Neural cell (in vitro differentiated cells): ENCODE data around the gene OPN1SW. TPM values are rescaled to one million over a fixed set of nuclear protein-coding genes. Genes with fewer than 3 reads are reported as not detected.

Experiments used
- H2AFZ ChIP-seq: fragments of 200-600, 300-800 bp; sonication (generic), shearing (Covaris generic); 2 replicates; pipeline ENCODE4 v1.6.0; 2014; ENCODE audit warnings: low read depth, mild to moderate bottlenecking, antibody characterized with exemption, low read length, moderate library complexity
- H3F3A ChIP-seq: fragments of 200-600 bp; shearing (Covaris generic); 2 replicates; pipeline ENCODE4 v1.6.1; 2016; ENCODE audit warnings: mild to moderate bottlenecking, moderate library complexity, mixed read lengths, antibody characterized with exemption, low read length; ENCODE audit not compliant: insufficient read depth, poor library complexity, severe bottlenecking
- H3K27ac ChIP-seq: fragments of 200-600, 300-800 bp; sonication (generic), shearing (Covaris generic); 2 replicates; pipeline ENCODE4 v1.5.1; 2014; ENCODE audit warnings: mild to moderate bottlenecking, low read length, moderate library complexity
- H3K27me3 ChIP-seq: fragments of 300-800, 200-600 bp; sonication (generic), shearing (Covaris generic); 2 replicates; pipeline ENCODE4 v1.6.0; 2014; ENCODE audit warnings: mild to moderate bottlenecking, low read depth, low read length, moderate library complexity; ENCODE audit not compliant: insufficient read depth
- H3K36me3 ChIP-seq: fragments of 300-800, 200-600 bp; sonication (generic), shearing (Covaris generic); 2 replicates; pipeline ENCODE4 v1.5.1; 2014; ENCODE audit warnings: mild to moderate bottlenecking, antibody characterized with exemption, low read length, moderate library complexity; ENCODE audit not compliant: insufficient read depth
- H3K4me2 ChIP-seq: fragments of 300-800, 200-600 bp; sonication (generic), shearing (Covaris generic); 2 replicates; pipeline ENCODE4 v1.6.0; 2014; ENCODE audit warnings: mild to moderate bottlenecking, low read length
- H3K4me3 ChIP-seq: fragments of 300-800, 200-600 bp; sonication (generic), shearing (Covaris generic); 2 replicates; pipeline ENCODE4 v1.5.1; 2014; ENCODE audit warnings: mild to moderate bottlenecking, low read length, moderate library complexity
- H3K79me2 ChIP-seq: fragments of 200-600 bp; shearing (Covaris generic); replicated peaks from 2 replicates; pipeline ENCODE4 v1.6.0; 2014; ENCODE audit warnings: mild to moderate bottlenecking, low read length, moderate library complexity; ENCODE audit not compliant: insufficient read depth
- H3K9ac ChIP-seq: fragments of 300-800, 200-600 bp; sonication (generic), shearing (Covaris generic); 2 replicates; pipeline ENCODE4 v1.6.1; 2016; ENCODE audit warnings: mild to moderate bottlenecking, low read length, mixed read lengths
- H3K9me2 ChIP-seq: fragments of 200-600 bp; shearing (Covaris generic); 2 replicates; pipeline ENCODE4 v1.6.1; 2016; ENCODE audit warnings: mild to moderate bottlenecking, low read length, mixed read lengths; ENCODE audit not compliant: insufficient read depth
- H3K9me3 ChIP-seq: fragments of 200-600, 300-800 bp; sonication (generic), shearing (Covaris generic); 2 replicates; pipeline ENCODE4 v1.6.1; 2016; ENCODE audit warnings: mild to moderate bottlenecking, mixed run types, low read length, moderate library complexity, mixed read lengths
- H4K20me1 ChIP-seq: fragments of 200-600 bp; shearing (Covaris generic); 2 replicates; pipeline ENCODE4 v1.6.1; 2016; ENCODE audit warnings: mild to moderate bottlenecking, mixed run types; ENCODE audit not compliant: insufficient read depth
- EP300 ChIP-seq: fragments of 450-650 bp; conservative IDR thresholded peaks from 2 replicates; pipeline ENCODE4 v1.6.1; 2014; ENCODE audit warnings: antibody characterized with exemption, mild to moderate bottlenecking, moderate library complexity; ENCODE audit not compliant: poor library complexity, severe bottlenecking
- MXI1 ChIP-seq: fragments of 450-650 bp; conservative IDR thresholded peaks from 2 replicates; pipeline ENCODE4 v1.6.1; 2014; ENCODE audit warnings: antibody characterized with exemption, mild to moderate bottlenecking; ENCODE audit not compliant: poor library complexity, severe bottlenecking
- POLR2AphosphoS5 ChIP-seq: IDR thresholded peaks from 2 replicates; pipeline ENCODE4 v1.6.1; 2012
- RAD21 ChIP-seq: fragments of 450-650 bp; conservative IDR thresholded peaks from 2 replicates; pipeline ENCODE4 v1.6.1; 2014; ENCODE audit warnings: antibody characterized with exemption, mild to moderate bottlenecking, moderate library complexity
- SMC3 ChIP-seq: fragments of 450-650 bp; conservative IDR thresholded peaks from 2 replicates; pipeline ENCODE4 v1.6.1; 2014; ENCODE audit warnings: antibody characterized with exemption, mild to moderate bottlenecking, moderate library complexity; ENCODE audit not compliant: poor library complexity
- TAF1 ChIP-seq: IDR thresholded peaks from 2 replicates; pipeline ENCODE4 v1.6.1; 2012; ENCODE audit warnings: low read depth
- polyA plus RNA-seq: library from polyadenylated mRNA; depleted of rRNA; stranded (reverse); fragments of >200 nt; gene quantifications from 2 replicates; pipeline ENCODE4 v1.2.3, GENCODE V29; 2014
- TF ChIP-seq, protein P1 (sequence below): fragments of 450-650 bp; IDR thresholded peaks from 2 replicates; pipeline ENCODE4 v1.5.1; 2014; ENCODE audit warnings: antibody characterized with exemption, mild to moderate bottlenecking, moderate library complexity; ENCODE audit not compliant: poor library complexity, severe bottlenecking
- TF ChIP-seq, protein P2 (sequence below): IDR thresholded peaks from 2 replicates; pipeline ENCODE4 v1.6.1; 2012; ENCODE audit warnings: borderline replicate concordance

Gene OPN1SW
- polyA plus RNA-seq, 1 donor from 2014 or later = 1.2 TPM

DNA sequence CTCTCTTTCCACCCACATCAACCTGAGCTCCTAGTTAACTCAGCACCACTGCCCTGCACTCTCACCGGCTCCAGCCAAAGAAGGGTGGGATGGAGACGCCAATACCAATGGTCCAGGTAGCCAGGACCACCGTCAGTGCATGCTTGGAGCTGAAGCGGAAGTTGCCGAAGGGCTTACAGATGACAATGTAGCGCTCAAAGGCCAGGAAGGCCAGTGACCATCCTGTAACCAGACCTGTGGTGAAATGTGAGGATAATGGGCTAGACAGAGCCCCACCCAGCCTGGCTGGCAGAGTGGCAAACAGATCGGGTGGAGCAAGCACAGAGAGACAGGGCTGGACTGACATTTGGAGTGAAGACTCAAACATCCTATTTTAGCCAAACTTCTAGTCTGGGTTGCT is 673 bp downstream of the OPN1SW start:
- Histone ChIP-seq H3K27ac (no peak overlapping the region), H3K9ac (no peak overlapping the region), H2AFZ (no peak overlapping the region), H3K36me3 (no peaks in the 10 kb centered on the region), H3K79me2 (no peaks in the 10 kb centered on the region), H3F3A (no peaks in the 10 kb centered on the region), H3K4me2 (no peak overlapping the region), H3K27me3 (no peaks in the 10 kb centered on the region), H3K4me3 (no peak overlapping the region), H3K9me2 (no peaks in the 10 kb centered on the region), H3K9me3 (no peaks in the 10 kb centered on the region), H4K20me1 (no peaks in the 10 kb centered on the region)
- TF ChIP-seq EP300 (no peak), POLR2AphosphoS5 (no peak), RAD21 (no peak), TAF1 (no peak)
- TF ChIP-seq, protein P1, sequence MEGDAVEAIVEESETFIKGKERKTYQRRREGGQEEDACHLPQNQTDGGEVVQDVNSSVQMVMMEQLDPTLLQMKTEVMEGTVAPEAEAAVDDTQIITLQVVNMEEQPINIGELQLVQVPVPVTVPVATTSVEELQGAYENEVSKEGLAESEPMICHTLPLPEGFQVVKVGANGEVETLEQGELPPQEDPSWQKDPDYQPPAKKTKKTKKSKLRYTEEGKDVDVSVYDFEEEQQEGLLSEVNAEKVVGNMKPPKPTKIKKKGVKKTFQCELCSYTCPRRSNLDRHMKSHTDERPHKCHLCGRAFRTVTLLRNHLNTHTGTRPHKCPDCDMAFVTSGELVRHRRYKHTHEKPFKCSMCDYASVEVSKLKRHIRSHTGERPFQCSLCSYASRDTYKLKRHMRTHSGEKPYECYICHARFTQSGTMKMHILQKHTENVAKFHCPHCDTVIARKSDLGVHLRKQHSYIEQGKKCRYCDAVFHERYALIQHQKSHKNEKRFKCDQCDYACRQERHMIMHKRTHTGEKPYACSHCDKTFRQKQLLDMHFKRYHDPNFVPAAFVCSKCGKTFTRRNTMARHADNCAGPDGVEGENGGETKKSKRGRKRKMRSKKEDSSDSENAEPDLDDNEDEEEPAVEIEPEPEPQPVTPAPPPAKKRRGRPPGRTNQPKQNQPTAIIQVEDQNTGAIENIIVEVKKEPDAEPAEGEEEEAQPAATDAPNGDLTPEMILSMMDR = no peak
- TF ChIP-seq, protein P2, sequence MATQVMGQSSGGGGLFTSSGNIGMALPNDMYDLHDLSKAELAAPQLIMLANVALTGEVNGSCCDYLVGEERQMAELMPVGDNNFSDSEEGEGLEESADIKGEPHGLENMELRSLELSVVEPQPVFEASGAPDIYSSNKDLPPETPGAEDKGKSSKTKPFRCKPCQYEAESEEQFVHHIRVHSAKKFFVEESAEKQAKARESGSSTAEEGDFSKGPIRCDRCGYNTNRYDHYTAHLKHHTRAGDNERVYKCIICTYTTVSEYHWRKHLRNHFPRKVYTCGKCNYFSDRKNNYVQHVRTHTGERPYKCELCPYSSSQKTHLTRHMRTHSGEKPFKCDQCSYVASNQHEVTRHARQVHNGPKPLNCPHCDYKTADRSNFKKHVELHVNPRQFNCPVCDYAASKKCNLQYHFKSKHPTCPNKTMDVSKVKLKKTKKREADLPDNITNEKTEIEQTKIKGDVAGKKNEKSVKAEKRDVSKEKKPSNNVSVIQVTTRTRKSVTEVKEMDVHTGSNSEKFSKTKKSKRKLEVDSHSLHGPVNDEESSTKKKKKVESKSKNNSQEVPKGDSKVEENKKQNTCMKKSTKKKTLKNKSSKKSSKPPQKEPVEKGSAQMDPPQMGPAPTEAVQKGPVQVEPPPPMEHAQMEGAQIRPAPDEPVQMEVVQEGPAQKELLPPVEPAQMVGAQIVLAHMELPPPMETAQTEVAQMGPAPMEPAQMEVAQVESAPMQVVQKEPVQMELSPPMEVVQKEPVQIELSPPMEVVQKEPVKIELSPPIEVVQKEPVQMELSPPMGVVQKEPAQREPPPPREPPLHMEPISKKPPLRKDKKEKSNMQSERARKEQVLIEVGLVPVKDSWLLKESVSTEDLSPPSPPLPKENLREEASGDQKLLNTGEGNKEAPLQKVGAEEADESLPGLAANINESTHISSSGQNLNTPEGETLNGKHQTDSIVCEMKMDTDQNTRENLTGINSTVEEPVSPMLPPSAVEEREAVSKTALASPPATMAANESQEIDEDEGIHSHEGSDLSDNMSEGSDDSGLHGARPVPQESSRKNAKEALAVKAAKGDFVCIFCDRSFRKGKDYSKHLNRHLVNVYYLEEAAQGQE = no peak

DNA sequence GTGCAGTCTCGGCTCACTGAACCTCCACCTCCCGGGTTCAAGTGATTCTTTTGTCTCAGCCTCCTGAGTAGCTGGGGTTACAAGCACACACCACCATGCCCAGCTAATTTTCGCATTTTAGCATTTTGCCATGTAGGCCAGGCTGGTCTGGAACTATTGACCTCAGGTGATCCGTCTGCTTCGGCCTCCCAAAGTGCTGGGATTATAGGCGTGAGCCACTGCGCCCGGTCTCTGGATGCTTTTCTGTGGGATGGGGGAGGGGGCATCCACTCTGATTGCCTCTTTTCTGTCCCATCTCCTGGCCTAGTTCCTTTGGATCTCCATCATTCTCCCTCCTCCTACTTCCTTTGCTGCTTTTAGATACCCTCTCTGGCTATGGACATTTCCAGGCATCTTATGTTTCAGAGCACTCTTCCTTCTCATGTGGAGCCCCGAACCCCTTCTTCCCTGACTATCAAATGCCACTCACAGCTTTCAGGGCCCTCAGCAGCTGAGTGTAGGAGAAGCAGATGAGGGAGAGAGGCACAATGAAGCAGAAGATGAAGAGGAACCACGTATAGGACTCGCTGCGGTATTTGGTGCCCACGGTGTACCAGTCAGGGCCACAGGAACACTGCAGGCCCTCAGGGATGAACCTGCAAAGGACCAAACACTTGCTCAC is 1.4 kb downstream of the OPN1SW start:
- no peaks in the 10 kb centered on the region for H3K9me2 ChIP-seq
- H3K4me2 ChIP-seq = no peak overlapping the region
- no peaks in the 10 kb centered on the region for H3K36me3 ChIP-seq
- H3K27ac ChIP-seq = no peak overlapping the region
- H3K27me3 ChIP-seq = no peaks in the 10 kb centered on the region
- no peak overlapping the region for H3K4me3 ChIP-seq
- no peak for TF ChIP-seq POLR2AphosphoS5
- no peaks in the 10 kb centered on the region for H3K9me3 ChIP-seq
- H2AFZ ChIP-seq = no peak overlapping the region
- H3K9ac ChIP-seq = no peak overlapping the region
- no peaks in the 10 kb centered on the region for H3K79me2 ChIP-seq
- no peaks in the 10 kb centered on the region for H3F3A ChIP-seq
- H4K20me1 ChIP-seq = no peaks in the 10 kb centered on the region

DNA sequence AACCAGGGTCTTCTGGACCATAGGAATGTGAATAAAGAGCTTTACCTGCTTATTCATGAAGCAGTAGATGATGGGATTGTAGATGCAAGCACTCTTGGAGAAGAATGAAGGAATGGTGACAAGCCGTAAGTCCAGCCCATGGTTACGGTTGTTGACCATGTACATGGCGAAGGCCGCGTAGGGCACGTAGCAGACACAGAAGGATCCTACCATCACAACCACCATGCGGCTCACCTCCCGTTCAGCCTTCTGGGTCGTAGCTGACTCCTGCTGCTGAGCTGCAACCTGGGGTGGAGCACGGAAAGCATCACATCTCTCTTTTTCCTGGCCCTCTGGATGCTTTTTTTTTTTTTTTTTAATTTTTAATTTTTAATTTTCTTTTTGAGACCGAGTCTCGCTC is 2.0 kb downstream of the OPN1SW start:
- Histone ChIP-seq H2AFZ (no peak overlapping the region), H3K4me2 (no peak overlapping the region), H3F3A (no peaks in the 10 kb centered on the region), H3K27ac (no peak overlapping the region), H4K20me1 (no peaks in the 10 kb centered on the region), H3K27me3 (no peaks in the 10 kb centered on the region), H3K79me2 (no peaks in the 10 kb centered on the region), H3K9ac (no peak overlapping the region), H3K9me3 (no peaks in the 10 kb centered on the region), H3K9me2 (no peaks in the 10 kb centered on the region), H3K36me3 (no peaks in the 10 kb centered on the region), H3K4me3 (no peak overlapping the region)
- TF ChIP-seq SMC3 = no peak
- TF ChIP-seq, protein P2 = no peak
- no peak for TF ChIP-seq POLR2AphosphoS5
- TF ChIP-seq, protein P1 = no peak
- no peak for TF ChIP-seq RAD21
- no peak for TF ChIP-seq MXI1
